B cell (primary cell): ENCODE results near the gene ME1.

Experiments
- CTCF ChIP-seq: fragments of 200-600 bp; IDR thresholded peaks from one replicate; pipeline ENCODE4 v1.8.0; 2022; ENCODE audit warnings: antibody characterized with exemption, mild to moderate bottlenecking
- EZH2 ChIP-seq: IDR thresholded peaks from 2 replicates; pipeline ENCODE4 v1.6.1; 2012; ENCODE audit warnings: borderline replicate concordance, low read depth, mild to moderate bottlenecking, moderate library complexity, low read length; ENCODE audit not compliant: insufficient read depth, poor library complexity, severe bottlenecking

GRCh38 chr6:83216806-83217205 lies 214.0 kb downstream of the ME1 start:
- TF ChIP-seq CTCF (no peak), EZH2 (no peak)
